Suppressor macrophage (primary cell): Measurements from ENCODE around the gene TRABD.
"Not testable (repeated sequence)": the region's sequence is repeated elsewhere in the genome, so short reads cannot be mapped to it uniquely, and the experiment has no call there.

Source experiments
- DNase-seq, 4 experiments: peaks; one replicate each; pipeline ENCODE4 v3.0.0-alpha.2; 2020 to 2022
- total RNA-seq, 17 experiments: gene quantifications; one replicate each; lab custom pipeline; 2026; ENCODE audit warnings: mixed read lengths in 6 of 17, inconsistent platforms in 3 of 17; lab: John Stamatoyannopoulos, UW

The TRABD gene, protein sequence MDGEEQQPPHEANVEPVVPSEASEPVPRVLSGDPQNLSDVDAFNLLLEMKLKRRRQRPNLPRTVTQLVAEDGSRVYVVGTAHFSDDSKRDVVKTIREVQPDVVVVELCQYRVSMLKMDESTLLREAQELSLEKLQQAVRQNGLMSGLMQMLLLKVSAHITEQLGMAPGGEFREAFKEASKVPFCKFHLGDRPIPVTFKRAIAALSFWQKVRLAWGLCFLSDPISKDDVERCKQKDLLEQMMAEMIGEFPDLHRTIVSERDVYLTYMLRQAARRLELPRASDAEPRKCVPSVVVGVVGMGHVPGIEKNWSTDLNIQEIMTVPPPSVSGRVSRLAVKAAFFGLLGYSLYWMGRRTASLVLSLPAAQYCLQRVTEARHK
- total RNA-seq, result 13.6 to 54.7 (median 29.7) reads per million in 17 experiments

DNA sequence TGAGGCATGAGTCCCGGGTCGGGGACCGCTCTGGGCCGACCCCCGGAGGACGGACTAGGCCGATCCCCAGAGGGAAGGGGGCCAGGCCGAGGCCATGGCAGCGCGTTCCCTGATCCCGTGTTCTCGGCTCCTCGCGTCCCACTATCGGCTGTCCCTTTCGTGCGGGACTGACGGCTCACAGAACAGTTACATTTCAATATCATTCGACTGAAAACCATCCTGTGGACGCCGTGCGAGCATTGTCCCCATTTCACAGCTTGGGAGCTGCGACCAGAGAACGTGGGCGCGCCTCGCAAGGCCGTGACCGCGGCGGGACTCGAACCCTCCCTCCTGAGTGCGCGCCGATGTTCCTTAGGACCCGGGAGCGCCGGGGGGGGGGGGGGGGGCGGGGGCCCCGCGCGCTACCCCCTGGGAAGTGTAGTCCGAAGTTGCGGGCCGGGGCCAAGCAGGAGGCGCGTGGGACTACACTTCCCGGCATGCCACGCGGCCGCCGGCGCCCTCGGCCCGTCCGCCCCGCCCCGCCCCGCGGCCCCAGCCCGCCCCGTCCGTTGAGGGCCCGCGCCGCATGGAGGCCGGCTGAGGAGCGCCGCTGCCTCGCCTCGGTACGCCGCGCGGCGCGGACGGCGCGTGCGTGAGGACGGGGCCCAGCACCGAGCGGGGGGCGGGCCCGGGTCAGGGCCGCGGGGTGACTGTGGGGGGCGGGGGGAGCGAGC, at the start of gene TRABD:
TRABD (plus strand) TSS at position 539 of the 713 bp plus-strand sequence. CDS start 7,148 bp downstream, outside the sequence.
- DNase-seq, result peak; percentile 94 to 98 (median 96)

DNA sequence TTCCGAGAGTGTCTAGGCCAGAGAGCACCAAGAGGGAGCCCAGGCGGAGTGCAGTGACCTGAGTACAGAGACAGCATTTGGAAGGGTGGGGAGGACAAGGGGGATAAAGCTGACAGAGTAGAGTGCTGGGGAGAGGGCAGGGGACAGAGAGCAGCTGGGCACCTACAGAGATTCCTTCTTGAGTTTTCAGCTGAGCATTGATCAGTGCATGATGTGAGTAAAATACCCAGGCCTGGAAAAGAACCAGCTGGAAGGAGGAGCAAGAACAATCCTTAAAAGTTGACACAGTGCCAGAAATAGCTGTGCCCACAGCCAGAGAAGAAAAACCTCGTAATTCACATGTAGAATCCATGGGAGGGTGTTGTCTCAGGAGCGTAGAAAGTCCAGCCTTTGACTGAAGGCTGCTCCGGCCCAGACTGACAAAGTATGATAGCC, 49.1 kb upstream of the TRABD start:
- no peak for DNase-seq

DNA sequence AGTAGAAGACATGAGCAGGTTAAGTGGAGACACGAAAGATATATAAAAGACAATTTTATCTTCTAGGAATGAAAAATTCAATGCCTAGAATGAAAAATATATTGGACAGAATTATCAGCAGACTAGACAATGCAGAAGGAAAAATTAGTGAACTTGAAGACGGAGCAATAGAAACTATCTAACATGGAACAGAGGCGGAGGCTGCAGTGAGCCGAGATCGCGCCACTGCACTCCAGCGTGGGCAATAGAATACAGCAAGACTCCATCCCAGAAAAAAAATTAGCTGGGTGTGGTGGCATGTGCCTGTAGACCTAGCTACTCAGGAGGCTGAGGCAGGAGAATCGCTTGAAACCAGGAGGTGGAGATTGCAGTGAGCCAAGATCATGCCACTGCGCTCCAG, 48.4 kb upstream of the TRABD start:
- DNase-seq, result not testable (repeated sequence)

DNA sequence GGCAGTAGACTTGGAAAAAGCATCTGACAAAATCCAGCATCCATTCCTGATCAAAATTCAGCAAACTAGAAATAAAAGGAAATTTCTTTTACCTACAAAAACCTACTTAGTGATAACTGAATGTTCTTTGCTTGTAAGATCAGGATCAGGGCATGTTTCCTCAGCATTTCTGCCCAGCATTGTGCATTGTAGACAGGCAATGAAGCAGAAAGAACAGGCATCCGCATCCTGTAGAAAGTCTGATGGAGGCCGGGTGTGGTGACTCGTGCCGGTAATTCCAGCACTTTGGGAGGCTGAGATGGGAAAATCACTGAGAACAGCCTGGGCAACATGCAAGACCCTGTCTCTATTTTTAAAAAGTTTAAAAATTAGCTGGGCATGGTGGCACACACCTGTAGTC, 47.7 kb upstream of the TRABD start:
- DNase-seq, result no peak

DNA sequence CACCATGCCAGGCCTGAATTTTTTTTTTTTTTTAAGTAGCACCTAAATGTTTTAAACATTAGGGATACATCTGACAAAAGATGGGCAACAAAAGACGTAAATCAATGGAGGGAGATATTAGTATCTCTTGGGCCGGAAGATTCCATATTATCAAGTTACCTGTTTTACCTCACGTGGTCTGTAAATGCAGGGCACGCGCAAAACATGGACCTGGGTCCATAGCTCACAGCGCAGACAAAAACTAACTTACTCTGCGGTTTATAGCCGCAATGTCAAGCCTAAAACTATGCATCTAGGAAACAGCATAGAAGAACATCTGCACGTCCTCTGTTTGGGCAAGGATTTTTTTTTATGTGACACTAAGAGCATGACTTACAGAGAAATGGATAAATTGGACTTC, 46.7 kb upstream of the TRABD start:
- no peak for DNase-seq

DNA sequence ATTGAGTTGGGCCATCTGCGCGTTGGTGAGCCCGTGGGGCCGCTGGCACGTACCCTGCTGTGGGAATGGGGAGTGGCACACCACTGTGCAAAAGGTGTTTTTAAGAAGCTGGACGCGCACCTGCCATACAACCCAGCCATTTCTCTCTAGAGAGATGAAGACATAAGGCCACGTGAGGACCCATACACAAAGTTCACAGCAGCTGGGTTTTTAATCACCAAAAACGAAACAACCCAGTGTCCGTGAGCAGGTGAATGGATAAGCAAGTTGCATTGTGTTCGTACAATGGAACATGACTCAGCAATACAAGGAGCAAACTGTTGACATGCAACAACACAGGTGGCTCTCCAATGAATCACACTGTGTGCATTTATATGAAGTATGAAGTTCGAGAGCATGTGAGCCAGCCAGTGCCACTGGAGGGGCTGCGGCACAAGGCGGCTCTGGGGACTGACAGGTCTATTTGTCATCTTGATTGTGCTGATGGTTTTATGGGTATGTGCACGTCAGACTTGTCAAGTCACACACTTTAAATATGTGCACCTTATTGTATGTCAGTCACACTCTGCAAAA, 45.8 kb upstream of the TRABD start:
- no peak for DNase-seq

DNA sequence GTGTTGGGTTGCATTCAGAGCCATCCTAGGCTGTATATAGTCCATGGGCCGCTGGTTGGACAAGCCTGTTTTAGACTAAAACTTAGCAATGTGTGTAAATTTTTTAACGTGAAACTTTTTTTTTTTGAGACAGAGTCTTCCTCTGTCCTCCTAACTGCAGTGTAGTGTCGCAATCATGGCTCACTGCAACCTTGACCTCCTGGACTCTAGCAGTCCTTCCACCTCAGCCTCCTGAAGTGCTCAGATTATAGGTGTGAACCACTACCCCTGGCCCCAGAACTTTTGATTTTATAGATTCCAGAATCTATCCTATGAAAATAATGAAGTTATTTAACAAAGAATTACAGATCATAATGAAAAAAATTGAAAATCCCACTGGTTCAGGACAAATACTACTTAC, 45.1 kb upstream of the TRABD start:
- DNase-seq, result no peak

DNA sequence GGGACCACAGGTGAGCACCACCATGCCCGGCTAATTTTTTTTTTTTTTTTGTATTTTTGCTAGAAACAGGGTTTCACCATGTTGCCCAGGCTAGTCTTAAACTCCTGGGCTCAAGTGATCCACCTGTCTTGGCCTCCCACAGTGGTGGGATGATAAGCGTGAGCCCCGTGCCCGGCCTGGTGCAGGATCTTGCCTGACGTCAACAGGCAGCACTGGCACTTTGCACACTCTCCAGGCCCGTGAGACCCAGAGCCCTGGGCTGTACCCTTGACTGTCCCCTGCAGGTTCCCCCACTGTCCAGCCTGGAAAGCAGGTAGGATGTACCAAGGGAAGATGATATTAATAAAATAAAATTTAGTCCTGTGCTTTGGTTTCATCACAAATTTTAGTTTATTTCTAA, 44.3 kb upstream of the TRABD start:
- DNase-seq, result no peak

DNA sequence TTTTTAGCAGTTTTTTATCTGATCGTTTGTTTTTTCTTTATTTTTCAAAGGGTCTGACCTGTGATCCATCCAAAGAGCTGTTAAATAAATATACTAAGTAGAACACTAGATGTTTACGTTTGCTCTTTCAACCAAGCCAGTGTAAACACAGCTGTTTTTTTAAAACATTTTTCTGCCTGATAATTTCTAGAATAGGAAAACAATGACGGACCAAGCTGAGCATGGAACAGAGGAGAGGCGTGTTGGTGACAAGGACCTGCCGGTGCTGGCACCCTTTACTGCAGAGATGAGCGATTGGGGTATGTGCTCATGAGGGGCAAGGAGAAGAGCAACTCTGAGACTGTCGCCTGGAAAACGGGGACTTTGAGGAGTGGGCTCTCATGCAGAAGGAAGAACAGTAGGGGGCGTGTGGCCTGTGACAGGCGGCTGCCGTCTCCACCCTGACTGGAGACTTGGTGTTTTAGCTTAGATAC, 43.8 kb upstream of the TRABD start:
- DNase-seq, result no peak

DNA sequence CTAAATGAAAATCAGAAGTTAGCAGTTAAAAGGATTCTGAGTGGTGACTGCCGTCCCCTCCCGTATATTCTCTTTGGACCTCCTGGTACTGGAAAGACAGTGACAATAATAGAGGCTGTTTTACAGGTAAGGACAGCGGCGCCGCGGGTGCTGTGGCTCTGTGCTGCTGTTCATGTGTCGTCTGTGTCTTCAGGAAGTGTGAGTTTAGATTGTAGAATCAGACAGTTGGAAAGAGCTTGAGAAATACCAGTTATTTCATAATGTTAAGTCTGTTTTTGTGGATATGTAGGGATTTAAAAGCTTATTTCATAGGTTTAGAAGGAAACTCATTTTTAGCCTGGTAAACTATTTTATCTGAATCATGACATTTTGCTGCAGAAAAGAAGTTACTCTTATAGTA, 42.6 kb upstream of the TRABD start:
- peak in 1 of 4 experiments; percentile 25 for DNase-seq

DNA sequence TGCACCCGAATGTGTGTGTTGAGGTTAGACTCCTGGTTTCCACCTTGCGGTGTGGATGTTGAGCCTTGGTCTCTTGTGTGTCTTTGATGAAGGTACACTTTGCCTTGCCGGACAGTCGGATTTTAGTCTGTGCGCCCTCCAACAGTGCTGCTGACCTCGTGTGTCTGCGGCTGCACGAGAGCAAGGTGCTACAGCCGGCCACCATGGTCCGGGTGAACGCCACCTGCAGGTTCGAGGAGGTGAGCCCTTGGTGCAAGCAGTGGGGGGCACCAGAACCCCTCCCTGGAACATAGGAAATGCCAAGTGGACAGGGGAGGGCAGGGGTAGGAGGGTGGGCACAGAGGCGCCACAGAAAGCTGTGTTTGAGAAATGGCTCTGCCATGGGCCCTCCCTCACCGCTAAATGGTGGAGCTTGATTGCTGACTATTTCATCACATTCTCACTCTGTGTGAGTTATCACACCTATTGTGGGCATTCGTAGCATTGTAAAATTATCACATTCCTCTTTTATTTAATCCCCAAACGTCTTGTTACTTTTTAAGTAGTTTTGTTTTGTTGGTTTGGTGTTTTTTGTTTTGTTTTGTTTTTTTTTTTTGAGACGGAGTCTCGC, 41.6 kb upstream of the TRABD start:
- DNase-seq, result no peak

DNA sequence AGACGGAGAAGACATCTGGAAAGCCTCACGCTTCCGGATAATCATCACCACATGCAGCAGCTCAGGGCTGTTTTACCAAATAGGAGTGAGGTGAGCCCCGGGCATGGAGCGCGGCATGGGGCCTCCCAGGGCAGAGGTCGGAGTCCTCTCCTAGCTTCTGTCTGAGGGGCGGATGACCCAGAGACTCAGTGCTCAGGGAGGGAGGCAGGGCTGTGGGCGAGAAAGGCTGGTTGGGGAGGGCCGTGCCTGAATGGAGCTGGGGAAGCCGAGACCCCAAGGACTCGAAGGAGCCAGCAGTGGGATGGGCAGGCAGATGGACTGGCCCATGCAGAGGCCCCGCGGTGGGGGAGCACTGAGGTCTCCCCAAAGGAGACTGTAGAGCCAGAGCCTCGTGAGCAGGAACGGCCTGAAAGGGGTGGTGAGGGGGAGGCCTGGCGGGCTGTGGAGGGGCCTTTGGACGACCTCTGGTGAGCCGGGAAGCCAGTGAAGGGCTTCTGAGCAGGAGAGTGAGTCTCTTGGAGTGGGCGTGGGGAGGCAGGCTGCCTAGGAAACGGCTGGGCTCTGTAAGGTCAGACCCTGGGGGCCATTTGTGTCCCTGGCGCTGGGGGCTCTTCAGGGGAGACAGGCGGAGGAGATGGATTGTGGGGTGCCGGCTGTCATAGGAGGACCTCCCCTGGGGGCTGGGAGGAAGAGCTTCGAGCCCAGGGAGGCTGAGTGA, 39.8 kb upstream of the TRABD start:
- no peak for DNase-seq

DNA sequence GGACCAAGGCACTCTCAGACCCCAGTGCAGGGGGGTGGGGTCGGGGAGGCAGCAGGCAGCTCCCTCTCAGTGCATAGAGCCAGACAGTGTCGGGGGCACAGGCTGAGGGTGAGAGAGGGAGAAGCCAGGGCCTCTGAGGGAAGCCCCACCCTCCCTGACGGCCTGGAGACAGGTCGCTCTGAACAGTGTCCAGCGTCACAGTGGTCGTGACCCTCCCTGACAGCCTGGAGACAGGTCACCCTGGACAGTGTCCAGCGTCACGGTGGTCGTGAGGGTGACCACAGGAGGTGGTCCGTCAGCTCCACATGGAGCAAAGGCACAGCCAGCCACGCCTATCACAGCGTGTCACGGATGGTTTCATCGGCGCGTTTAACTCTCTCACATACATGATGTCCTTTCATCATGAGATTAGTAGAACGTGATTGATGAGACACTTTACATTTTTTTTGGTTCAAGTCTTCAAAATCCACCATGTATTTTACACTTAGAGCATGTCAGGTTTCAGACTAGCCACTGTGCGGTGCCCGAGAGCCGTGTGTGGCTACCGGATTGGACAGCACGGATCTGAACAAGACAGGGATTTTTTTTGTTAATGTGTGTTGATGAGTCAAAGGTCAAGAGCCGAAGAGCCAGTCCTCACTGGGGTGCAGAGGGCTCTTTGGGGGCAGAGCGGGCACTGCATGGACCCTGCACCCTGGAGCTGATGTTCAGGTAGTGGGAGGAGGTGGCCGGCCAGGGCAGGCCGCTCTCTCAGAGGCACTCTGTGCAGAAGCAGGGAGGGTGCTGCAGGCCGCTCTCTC, 39.1 kb upstream of the TRABD start:
- peak; percentile 15 to 60 (median 50) for DNase-seq

DNA sequence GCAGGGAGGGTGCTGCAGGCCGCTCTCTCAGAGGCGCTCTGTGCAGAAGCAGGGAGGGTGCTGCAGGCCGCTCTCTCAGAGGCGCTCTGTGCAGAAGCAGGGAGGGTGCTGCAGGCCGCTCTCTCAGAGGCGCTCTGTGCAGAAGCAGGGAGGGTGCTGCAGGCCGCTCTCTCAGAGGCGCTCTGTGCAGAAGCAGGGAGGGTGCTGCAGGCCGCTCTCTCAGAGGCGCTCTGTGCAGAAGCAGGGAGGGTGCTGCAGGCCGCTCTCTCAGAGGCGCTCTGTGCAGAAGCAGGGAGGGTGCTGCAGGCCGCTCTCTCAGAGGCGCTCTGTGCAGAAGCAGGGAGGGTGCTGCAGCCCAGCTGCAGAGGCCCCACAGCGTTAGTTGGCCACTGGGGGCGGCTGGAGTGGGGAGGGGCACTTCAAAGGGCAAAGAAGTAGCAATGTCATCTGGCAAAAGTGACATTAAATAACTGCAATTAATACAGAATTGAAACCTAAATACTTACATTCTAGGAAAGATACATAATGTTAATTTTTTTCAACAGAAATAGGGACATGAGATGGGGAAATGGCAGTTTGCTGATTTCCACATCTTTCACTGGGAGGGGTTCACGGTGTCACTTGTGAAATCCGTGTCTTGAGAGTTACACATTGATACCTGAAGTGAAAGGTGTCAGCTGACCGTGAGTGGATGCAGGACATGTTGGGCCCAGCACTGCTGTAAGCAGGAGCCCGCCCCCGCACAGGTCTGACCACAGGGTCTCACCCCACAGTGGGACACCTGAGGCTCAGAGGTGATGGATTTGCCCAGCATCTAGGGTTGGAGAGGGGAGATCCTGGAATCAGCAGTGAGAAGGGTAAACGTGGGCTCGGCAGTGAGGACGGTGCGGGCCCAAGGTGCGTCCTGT, 38.2 kb upstream of the TRABD start:
- DNase-seq, result not testable (repeated sequence)

DNA sequence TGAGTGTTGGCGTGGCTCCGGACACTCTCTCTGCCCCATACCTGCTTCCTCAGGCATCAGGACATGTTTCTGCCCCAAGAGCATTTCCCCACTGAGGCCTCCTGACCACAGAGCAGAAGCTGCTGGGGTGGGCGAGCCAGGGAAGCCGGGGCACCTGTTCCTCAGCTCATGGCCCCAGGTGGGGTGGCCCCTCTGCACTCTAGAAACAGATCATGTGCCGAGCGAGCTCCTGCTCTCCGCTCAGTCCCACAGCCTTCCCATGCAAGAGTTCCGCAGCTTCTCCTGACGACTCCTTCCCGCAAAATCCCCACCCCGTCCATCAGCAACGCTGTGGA, 37.6 kb upstream of the TRABD start:
- no peak for DNase-seq

DNA sequence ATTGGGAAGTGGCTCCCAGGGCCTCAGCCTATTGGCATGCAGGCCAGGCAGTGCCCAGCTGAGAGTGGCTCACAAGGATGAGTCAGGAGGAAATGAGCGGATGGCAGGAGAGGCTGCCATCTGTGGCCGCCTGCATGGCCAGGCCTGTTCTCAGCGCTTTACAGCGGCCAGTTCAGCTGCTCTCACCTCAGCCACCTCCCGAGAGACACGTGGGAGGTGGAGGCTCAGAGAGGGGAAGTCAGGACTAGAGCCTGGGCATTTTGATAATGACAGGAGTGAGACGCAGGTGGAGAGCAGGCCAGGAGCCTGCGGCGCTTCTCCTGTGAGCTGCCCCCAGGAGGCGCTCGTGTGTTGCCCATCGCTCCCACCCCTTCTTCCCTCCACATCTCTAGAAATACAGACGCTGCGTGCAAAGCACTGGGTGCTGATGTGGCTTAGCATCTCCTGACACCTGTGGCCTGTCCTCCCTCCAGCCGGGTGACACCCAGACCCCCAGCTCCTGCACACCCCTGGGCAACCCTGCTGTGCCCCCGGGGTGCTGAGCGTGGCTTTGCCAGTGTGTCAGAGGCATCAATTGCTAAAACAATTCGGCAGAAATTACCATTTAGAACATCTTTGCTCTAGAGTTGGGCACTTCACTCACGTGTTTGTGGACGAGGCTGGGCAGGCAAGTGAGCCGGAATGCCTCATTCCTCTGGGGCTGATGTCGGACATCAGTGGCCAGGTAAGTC, 36.6 kb upstream of the TRABD start:
- peak; percentile 76 to 88 (median 80) for DNase-seq

DNA sequence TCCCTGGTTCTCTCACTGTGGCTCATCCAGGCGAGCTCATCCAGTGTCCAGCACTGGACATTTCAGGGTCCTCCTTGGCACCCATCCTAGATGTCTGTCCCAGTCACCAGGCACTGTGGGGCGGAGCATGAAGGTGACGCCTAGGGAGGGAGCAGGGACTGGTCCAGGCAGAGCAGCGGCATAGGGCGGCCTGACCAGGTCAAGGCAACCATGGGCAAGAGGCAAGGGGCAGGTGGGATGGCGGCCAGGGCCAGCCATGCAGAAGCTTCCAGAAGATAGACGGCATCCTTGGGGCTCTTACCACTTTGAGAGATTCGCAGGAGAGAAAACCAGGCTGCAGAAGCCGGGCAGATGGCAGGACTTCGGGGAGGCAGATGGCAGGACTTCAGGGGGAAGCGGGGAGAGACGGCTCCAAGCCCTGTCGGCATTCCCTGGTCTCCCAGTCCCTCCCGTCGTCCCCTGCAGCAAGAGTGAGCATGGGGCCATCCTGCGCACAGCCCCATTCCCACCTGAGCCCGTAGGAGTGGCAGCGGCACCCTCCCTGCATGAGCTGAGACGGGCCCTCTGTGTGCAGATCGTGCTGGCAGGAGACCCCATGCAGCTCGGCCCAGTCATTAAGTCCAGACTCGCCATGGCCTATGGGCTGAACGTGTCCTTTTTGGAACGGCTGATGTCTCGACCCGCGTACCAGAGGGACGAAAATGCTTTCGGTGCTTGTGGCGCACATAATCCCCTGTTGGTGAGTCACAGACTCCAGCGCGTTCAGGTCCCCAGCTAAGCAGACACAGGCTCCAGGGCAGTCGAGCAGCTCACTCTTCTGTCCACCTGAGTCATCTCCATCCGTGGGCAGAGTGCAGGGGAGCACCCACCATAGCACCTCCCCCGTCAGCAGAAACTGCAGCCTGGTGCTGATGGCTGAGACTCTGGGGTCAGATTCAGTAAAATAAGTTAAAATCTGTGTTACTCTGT, 35.3 kb upstream of the TRABD start:
- no peak for DNase-seq
